Ovary (tissue), 3 donors: ENCODE measurements around the gene TNPO2.

Source experiments
- CTCF ChIP-seq, 3 donors: fragments of 450-650 bp in 2 of 3; fragments of 200-600 bp in 1 of 3; IDR thresholded peaks; one replicate each; pipeline versions ENCODE4 v1.5.1 to v1.8.0; 2016 to 2022; ENCODE audit warnings: antibody characterized with exemption in 3 of 3, mild to moderate bottlenecking in 1 of 3
- EP300 ChIP-seq: sonication (generic); formaldehyde crosslinking; IDR thresholded peaks from one replicate; pipeline ENCODE4 v1.6.1; 2017; ENCODE audit warnings: antibody characterized with exemption
- POLR2A ChIP-seq: fragments of 450-650 bp; IDR thresholded peaks from one replicate; pipeline ENCODE4 v1.6.1; 2017; ENCODE audit warnings: antibody characterized with exemption, mild to moderate bottlenecking, moderate library complexity
- donor health status: DM: no; HTN: no; CAD: no.

DNA sequence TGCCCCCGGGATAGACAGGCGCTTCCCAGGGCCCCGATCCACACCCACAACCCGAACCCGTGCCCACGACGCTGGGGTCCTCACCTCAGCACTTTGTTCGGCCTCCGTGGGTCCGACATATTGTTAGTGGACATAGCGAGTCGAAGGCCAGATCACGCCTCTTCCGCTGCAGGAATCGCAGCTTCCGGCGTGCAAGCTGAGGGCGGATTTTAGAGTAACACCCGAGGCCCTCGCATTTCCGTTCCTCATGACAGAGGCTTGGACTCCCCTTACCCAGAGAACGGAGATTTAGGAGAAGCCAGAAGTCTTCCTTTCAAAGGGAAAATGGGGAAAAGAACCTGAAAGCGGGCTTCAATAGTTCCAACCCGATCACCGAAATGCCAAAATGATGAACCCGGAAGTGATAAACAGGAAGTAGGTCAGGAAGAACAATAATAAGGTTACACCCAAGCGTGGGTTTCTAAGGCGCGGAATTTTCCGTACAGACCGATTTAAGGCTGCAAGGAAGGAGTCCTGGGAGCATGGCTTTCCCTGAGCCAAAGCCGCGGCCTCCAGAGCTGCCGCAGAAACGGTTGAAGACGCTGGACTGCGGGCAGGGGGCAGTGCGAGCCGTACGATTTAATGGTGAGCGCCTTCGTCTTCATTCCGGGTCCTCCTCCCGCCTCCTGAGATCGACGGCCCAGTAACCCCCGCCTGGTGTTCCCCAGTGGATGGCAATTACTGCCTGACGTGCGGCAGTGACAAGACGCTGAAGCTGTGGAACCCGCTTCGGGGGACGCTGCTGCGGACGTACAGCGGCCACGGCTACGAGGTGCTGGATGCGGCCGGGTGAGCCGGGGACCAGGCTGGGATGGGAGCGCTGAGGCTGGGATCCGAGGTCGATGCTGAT is 54.2 kb downstream of the TNPO2 start:
- TF ChIP-seq CTCF (IDR thresholded peaks at IDR 0.05) (no peak), EP300 (no peak), POLR2A (peak; percentile 39)
